K562 (cell line): ENCODE data around the gene MYO1D.

Experiments
- CBFA2T3 ChIP-seq: fragments of 450-650 bp; IDR thresholded peaks from 2 replicates; pipeline ENCODE4 v1.6.1; 2017
- CHD1 ChIP-seq: fragments of 200-600 bp; sonication (generic); IDR thresholded peaks from one replicate; pipeline ENCODE4 v1.6.1; 2012; ENCODE audit warnings: mild to moderate bottlenecking, moderate library complexity, low read length, inconsistent platforms
- CTCF ChIP-seq, 3 experiments: IDR thresholded peaks in 2 of 3; conservative IDR thresholded peaks in 1 of 3; 2 replicates each; pipeline ENCODE4 v1.5.1; 2011 to 2012; ENCODE audit warnings: low read length in 3 of 3, mild to moderate bottlenecking in 3 of 3, control low read depth in 2 of 3, improper control_type of control experiment in 1 of 3, inconsistent platforms in 1 of 3, low read depth in 1 of 3, mixed read lengths in 1 of 3, moderate library complexity in 1 of 3; ENCODE audit not compliant: insufficient read depth in 2 of 3
- CTCFL ChIP-seq: IDR thresholded peaks from 2 replicates; pipeline ENCODE4 v1.6.1; 2011; ENCODE audit warnings: borderline replicate concordance, low read depth, mild to moderate bottlenecking, moderate library complexity, low read length; ENCODE audit not compliant: insufficient read depth, poor library complexity, severe bottlenecking
- GATA2 ChIP-seq: sonication (generic); formaldehyde crosslinking; IDR thresholded peaks from 2 replicates; pipeline ENCODE4 v1.4.0; 2020; ENCODE audit warnings: mild to moderate bottlenecking, missing genetic modification reagents
- NCOA1 ChIP-seq: fragments of 450-650 bp; IDR thresholded peaks from 2 replicates; pipeline ENCODE4 v1.6.1; 2016; ENCODE audit warnings: low read depth
- NR2C2 ChIP-seq, 2 experiments: fragments of 200-800 bp in 1 of 2; sonication (Bioruptor generic) in 1 of 2; sonication (generic) in 1 of 2; formaldehyde crosslinking in 1 of 2; IDR thresholded peaks; 2 replicates each; pipeline versions ENCODE4 v1.6.1 to v1.8.0; 2016 to 2022; ENCODE audit warnings: mild to moderate bottlenecking in 1 of 2, missing compliant biosample characterization in 1 of 2, missing genetic modification characterization in 1 of 2, missing genetic modification reagents in 1 of 2
- POLR2A ChIP-seq: fragments of 450-650 bp; conservative IDR thresholded peaks from 2 replicates; pipeline ENCODE4 v1.6.1; 2016
- REST ChIP-seq, 2 experiments: fragments of 450-650 bp; formaldehyde crosslinking in 1 of 2; IDR thresholded peaks; 2 replicates each; pipeline versions ENCODE4 v1.4.0 to v1.6.1; 2014 to 2020; ENCODE audit warnings: mild to moderate bottlenecking in 2 of 2, borderline replicate concordance in 1 of 2, low read depth in 1 of 2
- SPI1 ChIP-seq: IDR thresholded peaks from 2 replicates; pipeline ENCODE4 v1.6.1; 2011; ENCODE audit warnings: low read depth, low read length, control low read depth, borderline replicate concordance
- USF2 ChIP-seq: sonication (generic); formaldehyde crosslinking; IDR thresholded peaks from 2 replicates; pipeline ENCODE4 v1.5.0; 2020; ENCODE audit warnings: missing genetic modification reagents

- TF ChIP-seq CBFA2T3 (no peak), REST (IDR thresholded peaks at IDR 0.05; ENCODE audit: borderline replicate concordance) (no peak), REST (CRISPR knock-in tag; IDR thresholded peaks at IDR 0.05; ENCODE audit: low read depth) (no peak), USF2 (CRISPR knock-in tag) (no peak), POLR2A (no peak), SPI1 (no peak), CTCFL (no peak), NCOA1 (no peak), GATA2 (no peak), NR2C2 (CRISPR knock-in tag; IDR thresholded peaks at IDR 0.05) (no peak), NR2C2 (tag; IDR thresholded peaks at IDR 0.05) (no peak), CHD1 (no peak), CTCF (IDR thresholded peaks at IDR 0.05 in 2 of 3, conservative IDR thresholded peaks at IDR 0.05 in 1 of 3; ENCODE audit: insufficient read depth in 2 of 3, low read depth in 1 of 3, low read length in 3 of 3) (no peak)
Measured at GRCh38 chr17:32515677-32516383, 361.1 kb downstream of the MYO1D start.
